Psoas muscle (tissue), 8 donors: ENCODE data around the gene RTP4. TPM values are rescaled to one million over a fixed set of nuclear protein-coding genes. Genes with fewer than 3 reads are reported as not detected.
"Not testable (repeated sequence)": the region's sequence is repeated elsewhere in the genome, so short reads cannot be mapped to it uniquely, and the experiment has no call there.

Experiments
- ATAC-seq, 4 donors: fragments of 200-7000 bp; cut with Tn5 transposase; one replicate each; pipeline ENCODE4 v1.9.1; 2020; ENCODE audit warnings: moderate library complexity in 3 of 4, mild to moderate bottlenecking in 2 of 4
- DNase-seq, 2 donors: peaks; one replicate each; pipeline ENCODE4 v3.0.0-alpha.2; 2020
- H3K27ac ChIP-seq: fragments of 200-600 bp; one replicate; pipeline ENCODE4 v1.8.0; 2022
- H3K27me3 ChIP-seq, 3 donors: fragments of 200-600 bp in 1 of 3; one replicate each; pipeline versions ENCODE4 v1.6.1 to v1.8.0; 2013 to 2022; ENCODE audit warnings: low read length in 2 of 3, mild to moderate bottlenecking in 2 of 3, moderate library complexity in 1 of 3; ENCODE audit not compliant: insufficient read depth in 3 of 3
- H3K36me3 ChIP-seq, 2 donors: fragments of 200-600 bp in 1 of 2; one replicate each; pipeline versions ENCODE4 v1.6.1 to v1.8.0; 2013 to 2022; ENCODE audit warnings: low read depth in 1 of 2, mild to moderate bottlenecking in 1 of 2, moderate library complexity in 1 of 2; ENCODE audit not compliant: insufficient read depth in 1 of 2
- H3K4me1 ChIP-seq: fragments of 200-600 bp; one replicate; pipeline ENCODE4 v1.8.0; 2022
- H3K4me3 ChIP-seq: fragments of 200-600 bp; one replicate; pipeline ENCODE4 v1.8.0; 2022; ENCODE audit warnings: mild to moderate bottlenecking
- H3K9me3 ChIP-seq: fragments of 200-600 bp; one replicate; pipeline ENCODE4 v1.8.0; 2022
- CTCF ChIP-seq: fragments of 200-600 bp; IDR thresholded peaks from one replicate; pipeline ENCODE4 v1.8.0; 2022; ENCODE audit warnings: antibody characterized with exemption
- WGBS, 3 donors: extraction: QIAGEN DNeasy Blood & Tissue Kit; methylation state at CpG; one replicate each; pipeline versions ENCODE4 v1.1.6 to v1.1.7; 2013; 5-methylcytosine and 5-hydroxymethylcytosine counted together
- intact Hi-C, 2 donors: fragments of 100-400 bp; cut with DNase I; formaldehyde crosslinking; loops; one replicate each; pipeline versions ENCODE4 v1.11.0 to v1.14.2; 2022
- polyA plus RNA-seq, 3 donors: library from polyadenylated mRNA; stranded (reverse); fragments of 200-250 nt; gene quantifications; one replicate each; pipeline ENCODE4 v1.2.3, GENCODE V29; 2013
- total RNA-seq, 4 donors: library from RNA; stranded (reverse); fragmentation: NEBNext Ultra II Directional in 2 of 4; extraction: Animal tissue kit (Norgen Biotek cat#: 25700) in 2 of 4; gene quantifications; one replicate each; pipeline versions ENCODE4 v1.2.1 to v1.2.4, GENCODE V29; 2021 to 2023
- donor health status: healthy with polysubstance abuse.
- donor health status: DM: no; HTN: no; CAD: no; lungs with moderate emphysema.
- donor health status: Bipolar disorder and iron deficiency.
- donor health status: healthy.
- donor health status: DM: yes; HTN: yes; CAD: no.
- donor health status: DM: no; HTN: no; CAD: no.
- donor health status: DM: no; HTN: no; CAD: no.
- donor health status: DM: yes; HTN: yes; CAD: no.

The RTP4 gene
- total and polyA plus RNA-seq, 7 donors = 0.23 to 0.88 (median 0.51) TPM

- no peak for TF ChIP-seq CTCF
- Histone ChIP-seq H3K4me3 (no peak overlapping the region), H3K27ac (no peak overlapping the region), H3K27me3 (no peaks in the 10 kb centered on the region), H3K36me3 (no peaks in the 10 kb centered on the region), H3K9me3 (no peaks in the 10 kb centered on the region), H3K4me1 (no peaks in the 10 kb centered on the region)
- DNase-seq (no peak), ATAC-seq (no peak)
- intact Hi-C loops = no loop called here
These were observed 30.8 kb downstream of the RTP4 start for GRCh38 chr3:187398955-187399354.

DNA sequence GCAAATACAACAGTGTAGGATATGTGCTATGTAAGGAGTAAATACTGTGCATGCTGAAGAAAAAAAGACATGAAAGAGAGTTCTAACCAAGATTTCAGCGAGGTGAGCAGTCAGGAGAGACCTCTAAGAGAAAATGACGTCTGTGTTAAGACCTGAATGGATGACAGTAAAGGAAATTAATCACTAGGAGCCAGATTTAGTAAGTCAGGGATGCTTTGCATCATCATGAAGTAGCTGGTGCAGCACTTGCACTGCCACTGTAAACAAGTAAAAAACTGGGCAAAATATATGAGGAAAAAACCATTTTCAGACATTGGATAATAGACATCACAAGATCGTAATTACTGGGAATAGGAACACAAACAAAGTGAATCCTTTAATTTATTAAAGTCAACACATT lies 32.6 kb downstream of the RTP4 start:
- ATAC-seq = no peak
- H3K9me3 ChIP-seq = no peaks in the 10 kb centered on the region
- no peaks in the 10 kb centered on the region for H3K27me3 ChIP-seq
- no peak for TF ChIP-seq CTCF
- DNase-seq = no peak
- 81 to 86% (median 82%) methylated on average over 3 of the region's 3 CpGs for WGBS, 3 donors
- no peaks in the 10 kb centered on the region for H3K36me3 ChIP-seq
- H3K4me3 ChIP-seq = no peak overlapping the region
- no peaks in the 10 kb centered on the region for H3K4me1 ChIP-seq
- H3K27ac ChIP-seq = no peak overlapping the region
- intact Hi-C loops = no loop called here

GRCh38 chr3:187401856-187402255 lies 33.7 kb downstream of the RTP4 start:
- no peak for TF ChIP-seq CTCF
- DNase-seq = no peak
- H3K36me3 ChIP-seq = no peaks in the 10 kb centered on the region
- H3K4me3 ChIP-seq = no peak overlapping the region
- H3K27me3 ChIP-seq = no peaks in the 10 kb centered on the region
- intact Hi-C loops = no loop called here
- no peaks in the 10 kb centered on the region for H3K9me3 ChIP-seq
- 35 to 48% (median 38%) methylated on average over 4 of the region's 4 CpGs for WGBS, 3 donors
- no peaks in the 10 kb centered on the region for H3K4me1 ChIP-seq
- no peak for ATAC-seq
- no peak overlapping the region for H3K27ac ChIP-seq

- WGBS, 3 donors = 17 to 26% (median 23%) methylated on average over 4 of the region's 4 CpGs
- H3K27ac ChIP-seq = no peak overlapping the region
- TF ChIP-seq CTCF = no peak
- no peaks in the 10 kb centered on the region for H3K36me3 ChIP-seq
- DNase-seq = no peak
- H3K27me3 ChIP-seq = no peaks in the 10 kb centered on the region
- peak in 1 of 4 donors; percentile 57 for ATAC-seq
- no peaks in the 10 kb centered on the region for H3K9me3 ChIP-seq
- H3K4me3 ChIP-seq = no peak overlapping the region
- intact Hi-C loops = no loop called here
- no peaks in the 10 kb centered on the region for H3K4me1 ChIP-seq
These were observed 35.6 kb downstream of the RTP4 start for GRCh38 chr3:187403768-187404288.

GRCh38 chr3:187406927-187407326 lies 38.7 kb downstream of the RTP4 start:
- DNase-seq (no peak), ATAC-seq (no peak)
- Histone ChIP-seq H3K4me1 (no peaks in the 10 kb centered on the region), H3K27me3 (no peaks in the 10 kb centered on the region), H3K9me3 (no peaks in the 10 kb centered on the region), H3K36me3 (no peaks in the 10 kb centered on the region), H3K4me3 (no peak overlapping the region), H3K27ac (no peak overlapping the region)
- 44 to 53% (median 48%) methylated on average over 3 of the region's 3 CpGs for WGBS, 3 donors
- intact Hi-C loops = no loop called here
- TF ChIP-seq CTCF = no peak

DNA sequence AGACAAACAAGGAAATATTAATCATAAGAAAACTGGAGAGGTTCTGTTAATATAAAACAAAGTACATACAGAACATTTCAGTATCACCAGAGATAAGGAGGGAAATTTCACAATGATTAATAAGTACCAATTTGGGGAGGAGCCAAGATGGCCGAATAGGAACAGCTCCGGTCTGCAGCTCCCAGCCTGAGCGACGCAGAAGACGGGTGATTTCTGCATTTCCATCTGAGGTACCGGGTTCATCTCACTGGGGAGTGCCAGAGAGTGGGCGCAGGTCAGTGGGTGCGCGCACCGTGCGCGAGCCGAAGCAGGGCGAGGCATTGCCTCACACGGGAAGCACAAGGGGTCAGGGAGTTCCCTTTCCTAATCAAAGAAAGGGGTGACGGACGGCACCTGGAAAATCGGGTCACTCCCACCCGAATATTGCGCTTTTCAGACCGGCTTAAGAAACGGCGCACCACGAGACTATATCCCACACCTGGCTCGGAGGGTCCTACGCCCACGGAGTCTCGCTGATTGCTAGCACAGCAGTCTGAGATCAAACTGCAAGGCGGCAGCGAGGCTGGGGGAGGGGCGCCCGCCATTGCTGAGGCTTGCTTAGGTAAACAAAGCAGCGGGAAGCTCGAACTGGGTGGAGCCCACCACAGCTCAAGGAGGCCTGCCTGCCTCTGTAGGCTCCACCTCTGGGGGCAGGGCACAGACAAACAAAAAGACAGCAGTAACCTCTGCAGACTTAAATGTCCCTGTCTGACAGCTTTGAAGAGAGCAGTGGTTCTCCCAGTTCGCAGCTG lies 44.0 kb downstream of the RTP4 start:
- H3K36me3 ChIP-seq, ATAC-seq, DNase-seq, H3K4me3 ChIP-seq, H3K27ac ChIP-seq, H3K9me3 ChIP-seq, intact Hi-C loops, H3K27me3 ChIP-seq, H3K4me1 ChIP-seq: not testable (repeated sequence)
- 42 to 73% (median 71%) methylated on average over 6 to 17 of the region's 35 CpGs for WGBS, 3 donors
